ENCODE measurements around the gene MAST4. TPM values are rescaled to one million over a fixed set of nuclear protein-coding genes. Genes with fewer than 3 reads are reported as not detected.

The MAST4 gene
- 0.85 and 1.3 TPM in 2 replicates for total RNA-seq (2014; rRNA removed; shearing (Covaris generic))
- total RNA-seq (2022) = 17.1 and 21.9 TPM in 2 replicates
- percentile 55 among the genes with signal in this experiment for Bru-seq, nascent RNA
- percentile 49 among the genes with signal in this experiment for BruChase-seq, experiment 1, labeled RNA remaining after a 6-hour chase
- percentile 50 among the genes with signal in this experiment for BruChase-seq, experiment 2, labeled RNA remaining after a 2-hour chase
- long read RNA-seq, partial matches to known transcripts = 13 of 20 reads
- long read RNA-seq, other reads (novel, unspliced or antisense) = 5 of 20 reads

DNA sequence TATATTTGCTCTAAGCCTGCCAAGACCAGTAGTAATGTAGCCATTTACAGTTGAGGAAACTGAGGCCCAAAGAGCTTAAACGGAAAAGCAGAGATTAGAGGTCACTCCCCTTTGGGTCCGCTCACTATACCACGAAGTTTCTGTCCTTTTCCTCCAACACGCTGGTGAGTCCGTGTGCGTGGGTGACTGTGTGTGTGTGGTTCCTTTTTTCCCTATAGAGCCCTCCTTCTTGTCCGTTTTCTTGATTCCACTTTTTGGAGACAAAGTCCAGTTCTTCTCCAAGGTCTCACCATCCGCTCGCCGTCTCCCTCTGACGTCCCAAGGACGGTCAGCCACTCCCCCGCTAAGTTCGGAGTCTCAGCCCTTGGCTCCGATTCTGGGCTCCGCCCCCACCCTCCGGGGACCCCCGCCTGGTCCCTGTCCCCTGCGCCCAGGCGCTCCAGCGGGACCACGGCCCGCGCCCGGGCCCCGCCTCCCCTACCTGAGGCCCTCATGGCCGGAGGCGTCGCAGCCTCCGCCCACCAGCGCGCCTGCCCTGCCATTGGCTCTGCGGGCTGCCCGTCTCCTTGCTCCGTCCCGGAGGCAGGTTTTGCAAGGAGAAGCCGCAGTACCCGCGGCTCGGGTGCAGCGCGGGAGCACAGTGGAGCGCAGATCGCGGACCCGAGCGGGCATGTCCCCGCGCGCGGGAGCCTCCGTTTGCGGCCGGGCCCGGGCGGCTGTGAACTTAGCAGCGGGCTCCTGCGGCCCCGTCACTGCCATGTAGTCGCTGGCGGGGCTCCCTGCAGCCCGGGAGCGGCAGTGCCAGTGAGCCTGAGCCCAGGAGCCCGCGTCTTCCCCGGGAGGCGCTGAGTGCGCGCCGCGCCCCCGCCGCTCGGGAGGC lies at the start of gene MAST4:
TSS of gene MAST4 (plus strand) at position 638 of the 880 bp plus-strand sequence. CDS start 263 bp downstream, outside the sequence.
- no peaks in the 10 kb centered on the region for H3K79me2 ChIP-seq (ENCODE audit: insufficient read depth, low read depth, low read length)
- H3K9me2 ChIP-seq (ENCODE audit: insufficient read depth, low read length) = no peaks in the 10 kb centered on the region
- no TSS peak for BruUV-seq (replicated peaks)
- peak within 1 kb of the TSS; percentile 79 for H2AFZ ChIP-seq (ENCODE audit: low read length)
- no peaks in the 10 kb centered on the region for H3K9me3 ChIP-seq (ENCODE audit: low read length)
- peak within 1 kb of the TSS; percentile 97 for H3K4me2 ChIP-seq (ENCODE audit: low read length)
- POLR2A ChIA-PET = interaction anchor here (0.6 kb wide), 1 partner anchor 1303 kb away, joined by 4 read pairs; no protein-coding TSS in a partner anchor
- peak within 1 kb of the TSS; percentile 73 for H3K4me3 ChIP-seq (ENCODE audit: low read depth, low read length, poor library complexity, severe bottlenecking)
- CTCF ChIA-PET (ENCODE audit: unreplicated experiment) = no interaction called here
- H3K27ac ChIP-seq (ENCODE audit: low read depth, low read length, poor library complexity, severe bottlenecking) = no peak within 1 kb of the TSS
- intact Hi-C loops (cut with micrococcal nuclease; ENCODE audit: unreplicated experiment) = loop anchor here (2.0 to 10.0 kb wide), 3 partner anchors 29 to 109 kb away; no protein-coding TSS in a partner anchor
- no peaks in the 10 kb centered on the region for H3K36me3 ChIP-seq (ENCODE audit: insufficient read depth, low read length)
- peak; percentile 83 for DNase-seq (ENCODE audit: low spot score)
- H3K4me1 ChIP-seq (ENCODE audit: insufficient read depth, low read length, poor library complexity, severe bottlenecking) = no peaks in the 10 kb centered on the region
- TF ChIP-seq, protein P1, sequence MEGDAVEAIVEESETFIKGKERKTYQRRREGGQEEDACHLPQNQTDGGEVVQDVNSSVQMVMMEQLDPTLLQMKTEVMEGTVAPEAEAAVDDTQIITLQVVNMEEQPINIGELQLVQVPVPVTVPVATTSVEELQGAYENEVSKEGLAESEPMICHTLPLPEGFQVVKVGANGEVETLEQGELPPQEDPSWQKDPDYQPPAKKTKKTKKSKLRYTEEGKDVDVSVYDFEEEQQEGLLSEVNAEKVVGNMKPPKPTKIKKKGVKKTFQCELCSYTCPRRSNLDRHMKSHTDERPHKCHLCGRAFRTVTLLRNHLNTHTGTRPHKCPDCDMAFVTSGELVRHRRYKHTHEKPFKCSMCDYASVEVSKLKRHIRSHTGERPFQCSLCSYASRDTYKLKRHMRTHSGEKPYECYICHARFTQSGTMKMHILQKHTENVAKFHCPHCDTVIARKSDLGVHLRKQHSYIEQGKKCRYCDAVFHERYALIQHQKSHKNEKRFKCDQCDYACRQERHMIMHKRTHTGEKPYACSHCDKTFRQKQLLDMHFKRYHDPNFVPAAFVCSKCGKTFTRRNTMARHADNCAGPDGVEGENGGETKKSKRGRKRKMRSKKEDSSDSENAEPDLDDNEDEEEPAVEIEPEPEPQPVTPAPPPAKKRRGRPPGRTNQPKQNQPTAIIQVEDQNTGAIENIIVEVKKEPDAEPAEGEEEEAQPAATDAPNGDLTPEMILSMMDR (conservative IDR thresholded peaks at IDR 0.05; ENCODE audit: low read length) = no peak
- TF ChIP-seq EZH2phosphoT487 (IDR thresholded peaks at IDR 0.05; ENCODE audit: borderline replicate concordance, low read depth, low read length) = no peak
- no peaks in the 10 kb centered on the region for H4K20me1 ChIP-seq (ENCODE audit: insufficient read depth, low read length)

- ChIA-PET POLR2A (interaction anchor here (0.7 kb wide), 1 partner anchor 24 kb away, joined by 4 read pairs; no protein-coding TSS in a partner anchor), CTCF (ENCODE audit: unreplicated experiment) (no interaction called here)
- H3K4me1 ChIP-seq (ENCODE audit: insufficient read depth, low read length, poor library complexity, severe bottlenecking) = no peaks in the 10 kb centered on the region
- intact Hi-C loops (cut with micrococcal nuclease; ENCODE audit: unreplicated experiment) = no loop called here
- no peaks in the 10 kb centered on the region for H3K9me2 ChIP-seq (ENCODE audit: insufficient read depth, low read length)
- no peaks in the 10 kb centered on the region for H3K79me2 ChIP-seq (ENCODE audit: insufficient read depth, low read depth, low read length)
- no peak overlapping the region for H3K4me3 ChIP-seq (ENCODE audit: low read depth, low read length, poor library complexity, severe bottlenecking)
- no peaks in the 10 kb centered on the region for H3K36me3 ChIP-seq (ENCODE audit: insufficient read depth, low read length)
- H2AFZ ChIP-seq (ENCODE audit: low read length) = no peak overlapping the region
- TF ChIP-seq EZH2phosphoT487 (IDR thresholded peaks at IDR 0.05; ENCODE audit: borderline replicate concordance, low read depth, low read length) = no peak
- TF ChIP-seq, protein P1 (conservative IDR thresholded peaks at IDR 0.05; ENCODE audit: low read length) = no peak
- H3K4me2 ChIP-seq (ENCODE audit: low read length) = no peak overlapping the region
- peaks cover 11% of the 10 kb centered on the region; the same call in 1 of the 2 replicates for H3K9me3 ChIP-seq (ENCODE audit: low read length)
- BruUV-seq (replicated peaks) = no TSS peak
- no peak overlapping the region for H3K27ac ChIP-seq (ENCODE audit: low read depth, low read length, poor library complexity, severe bottlenecking)
- no peak for DNase-seq (ENCODE audit: low spot score)
- H4K20me1 ChIP-seq (ENCODE audit: insufficient read depth, low read length) = no peaks in the 10 kb centered on the region
Measured at GRCh38 chr5:66546541-66546940, 49.7 kb upstream of the MAST4 start.
